PFSK-1 (cell line): ENCODE measurements around the gene DIAPH1.

ENCODE experiments used
- FOXP2 ChIP-seq: optimal IDR thresholded peaks from 2 replicates; pipeline ENCODE3; 2011; ENCODE audit warnings: borderline replicate concordance, control low read depth, inconsistent platforms; ENCODE audit not compliant: insufficient read depth; ENCODE audit errors: extremely low read length, extremely low read depth
- POLR2AphosphoS5 ChIP-seq: IDR thresholded peaks from 2 replicates; pipeline ENCODE4 v1.6.1; 2012; ENCODE audit warnings: low read depth, mild to moderate bottlenecking, control low read depth, low read length, moderate library complexity
- REST ChIP-seq, 2 experiments: IDR thresholded peaks; 2 replicates each; pipeline versions ENCODE4 v1.6.1 to v1.8.0; 2011 to 2012; ENCODE audit warnings: low read depth in 2 of 2, low read length in 2 of 2, control low read depth in 1 of 2, inconsistent platforms in 1 of 2, mild to moderate bottlenecking in 1 of 2, moderate library complexity in 1 of 2; ENCODE audit not compliant: insufficient read depth in 1 of 2
- SIN3A ChIP-seq: IDR thresholded peaks from 2 replicates; pipeline ENCODE4 v1.6.1; 2012; ENCODE audit warnings: mild to moderate bottlenecking, low read length, moderate library complexity, borderline replicate concordance; ENCODE audit not compliant: insufficient read depth
- TAF1 ChIP-seq: IDR thresholded peaks from 2 replicates; pipeline ENCODE4 v1.6.1; 2012; ENCODE audit warnings: low read length, control low read depth, borderline replicate concordance; ENCODE audit not compliant: insufficient read depth

- TF ChIP-seq TAF1 = no peak
- no peak for TF ChIP-seq SIN3A
- no peak for TF ChIP-seq POLR2AphosphoS5
- no peak for TF ChIP-seq REST (IDR thresholded peaks at IDR 0.05; ENCODE audit: insufficient read depth in 1 of 2, low read depth in 2 of 2, low read length in 2 of 2)
- TF ChIP-seq FOXP2 = no peak
Observed at GRCh38 chr5:141654298-141654697, 35.5 kb upstream of the DIAPH1 start.
